ENCODE data around the gene RIIAD1.
"Not testable (repeated sequence)": the region's sequence is repeated elsewhere in the genome, so short reads cannot be mapped to it uniquely, and the experiment has no call there.

RIIAD1 gene

GRCh38 chr1:151729157-151729965 is 8.0 kb downstream of the RIIAD1 start:
- TF ChIP-seq CTCF (IDR thresholded peaks at IDR 0.05; ENCODE audit: borderline replicate concordance, control extremely low read depth, extremely low read depth, insufficient read depth, missing control alignments), result no peak
- in situ Hi-C loops (cut with MboI; ENCODE audit: low sequenced_read_pairs, unreplicated experiment), result no loop called here
- DNase-seq (ENCODE audit: low spot score), result peak; percentile 9

GRCh38 chr1:151729966-151730291 is 8.6 kb downstream of the RIIAD1 start:
- TF ChIP-seq CTCF (IDR thresholded peaks at IDR 0.05; ENCODE audit: borderline replicate concordance, control extremely low read depth, extremely low read depth, insufficient read depth, missing control alignments), result no peak
- DNase-seq (ENCODE audit: low spot score), result peak; percentile 6
- in situ Hi-C loops (cut with MboI; ENCODE audit: low sequenced_read_pairs, unreplicated experiment), result no loop called here

GRCh38 chr1:151733126-151733525 is 11.8 kb downstream of the RIIAD1 start:
- no peak for TF ChIP-seq CTCF (IDR thresholded peaks at IDR 0.05; ENCODE audit: borderline replicate concordance, control extremely low read depth, extremely low read depth, insufficient read depth, missing control alignments)
- no peak for DNase-seq (ENCODE audit: low spot score)
- in situ Hi-C loops (cut with MboI; ENCODE audit: low sequenced_read_pairs, unreplicated experiment), result no loop called here

- DNase-seq (ENCODE audit: low spot score); in situ Hi-C loops (cut with MboI; ENCODE audit: low sequenced_read_pairs, unreplicated experiment): not testable (repeated sequence)
Measured at GRCh38 chr1:151733995-151734394, 12.7 kb downstream of the RIIAD1 start.

- in situ Hi-C loops (cut with MboI; ENCODE audit: low sequenced_read_pairs, unreplicated experiment), result no loop called here
- no peak for TF ChIP-seq CTCF (IDR thresholded peaks at IDR 0.05; ENCODE audit: borderline replicate concordance, control extremely low read depth, extremely low read depth, insufficient read depth, missing control alignments)
- no peak for DNase-seq (ENCODE audit: low spot score)
Measured at GRCh38 chr1:151737026-151737425, 15.7 kb downstream of the RIIAD1 start.

- no peak for DNase-seq (ENCODE audit: low spot score)
- in situ Hi-C loops (cut with MboI; ENCODE audit: low sequenced_read_pairs, unreplicated experiment), result no loop called here
- no peak for TF ChIP-seq CTCF (IDR thresholded peaks at IDR 0.05; ENCODE audit: borderline replicate concordance, control extremely low read depth, extremely low read depth, insufficient read depth, missing control alignments)
Measured at GRCh38 chr1:151737479-151737878, 16.2 kb downstream of the RIIAD1 start.

- DNase-seq (ENCODE audit: low spot score), result no peak
- TF ChIP-seq CTCF (IDR thresholded peaks at IDR 0.05; ENCODE audit: borderline replicate concordance, control extremely low read depth, extremely low read depth, insufficient read depth, missing control alignments), result no peak
- in situ Hi-C loops (cut with MboI; ENCODE audit: low sequenced_read_pairs, unreplicated experiment), result no loop called here
Measured at GRCh38 chr1:151739590-151740355, 18.5 kb downstream of the RIIAD1 start.

All from GM13976 (cell line).